ENCODE results near the gene ZNF566. TPM values are rescaled to one million over a fixed set of nuclear protein-coding genes. Genes with fewer than 3 reads are reported as not detected.

ZNF566 gene
- total RNA-seq, 6 donors from 2014 or later: 5.5 to 17.6 (median 8.1) TPM

DNA sequence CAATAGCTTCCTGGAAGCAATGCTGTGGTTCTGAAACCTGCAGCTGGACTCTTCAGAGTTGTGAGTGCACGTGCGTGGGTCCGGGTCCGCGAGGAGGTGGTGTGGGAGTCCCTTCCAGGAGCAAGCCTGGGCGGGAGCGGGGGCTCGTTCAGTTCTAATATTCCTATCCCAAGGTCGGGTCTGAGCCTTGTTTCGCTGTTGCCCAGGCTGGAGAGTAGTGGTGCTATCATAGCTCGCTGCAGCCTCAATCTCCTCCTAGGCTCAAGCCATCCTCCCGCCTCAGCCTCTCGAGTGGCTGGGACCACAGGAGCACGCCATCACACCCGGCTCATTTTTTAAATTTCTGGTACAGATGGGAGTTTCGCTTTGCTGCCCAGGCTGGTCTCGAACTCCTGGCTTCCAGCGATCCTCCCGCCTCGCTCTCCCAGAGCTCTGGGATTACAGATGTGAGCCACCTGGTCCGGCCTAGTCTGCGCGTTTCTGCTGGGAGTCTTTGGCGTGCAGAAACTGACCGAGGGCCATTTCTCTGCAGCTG, 71.5 kb downstream of the ZNF566 start:
- TF ChIP-seq POLR2A (IDR thresholded peaks at IDR 0.05): no peak
- Histone ChIP-seq H3K9me3 (peaks cover 0 to 34% (median 18%) of the 10 kb centered on the region in 4 donors), H3K27me3 (peaks cover 0 to 2% (median 0%) of the 10 kb centered on the region in 4 donors), H3K4me3 (peak overlapping the region; percentile 60 to 85 (median 81)), H3K27ac (peak overlapping the region; percentile 79 to 93 (median 90)), H3K4me1 (peaks cover 9 to 29% (median 13%) of the 10 kb centered on the region in 4 donors), H3K36me3 (no peaks in the 10 kb centered on the region)
- 18 to 44% methylated on average over 12 to 23 of the region's 25 CpGs for WGBS, 2 donors
- peak in 1 of 2 donors; percentile 31 for DNase-seq
- no peak for ATAC-seq (ENCODE audit: low FRiP score in 2 of 2)

DNA sequence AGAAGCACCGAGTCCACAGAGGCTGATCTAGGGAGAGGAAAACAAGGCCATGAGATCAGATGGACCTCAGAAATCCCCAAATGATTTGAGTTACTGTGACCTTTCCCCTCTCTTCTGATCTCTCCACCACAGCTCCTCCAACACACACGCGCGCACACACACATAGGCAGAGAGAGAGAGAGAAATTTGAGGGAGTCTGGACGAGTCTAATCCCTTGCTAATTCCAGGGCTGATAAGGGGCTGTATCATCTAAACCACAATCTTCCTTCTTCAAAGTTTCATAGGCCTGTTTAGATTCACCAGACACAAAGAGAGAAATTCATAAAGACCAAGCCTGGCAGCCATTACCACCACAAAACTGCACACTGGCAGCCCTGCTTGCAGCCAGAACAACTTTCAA, 79.5 kb downstream of the ZNF566 start:
- no peaks in the 10 kb centered on the region for H3K27me3 ChIP-seq
- ATAC-seq (ENCODE audit: low FRiP score in 2 of 2) (no peak), DNase-seq (no peak)
- H3K36me3 ChIP-seq: peaks cover 14 to 51% (median 37%) of the 10 kb centered on the region in 4 donors
- 84 to 98% methylated on average over 5 of the region's 5 CpGs for WGBS, 2 donors
- no peak overlapping the region for H3K27ac ChIP-seq
- no peak overlapping the region for H3K4me3 ChIP-seq
- H3K4me1 ChIP-seq: no peaks in the 10 kb centered on the region
- TF ChIP-seq POLR2A (IDR thresholded peaks at IDR 0.05) (no peak), POLR2AphosphoS5 (IDR thresholded peaks at IDR 0.05) (no peak), EP300 (IDR thresholded peaks at IDR 0.05) (no peak)
- TF ChIP-seq, protein P1, sequence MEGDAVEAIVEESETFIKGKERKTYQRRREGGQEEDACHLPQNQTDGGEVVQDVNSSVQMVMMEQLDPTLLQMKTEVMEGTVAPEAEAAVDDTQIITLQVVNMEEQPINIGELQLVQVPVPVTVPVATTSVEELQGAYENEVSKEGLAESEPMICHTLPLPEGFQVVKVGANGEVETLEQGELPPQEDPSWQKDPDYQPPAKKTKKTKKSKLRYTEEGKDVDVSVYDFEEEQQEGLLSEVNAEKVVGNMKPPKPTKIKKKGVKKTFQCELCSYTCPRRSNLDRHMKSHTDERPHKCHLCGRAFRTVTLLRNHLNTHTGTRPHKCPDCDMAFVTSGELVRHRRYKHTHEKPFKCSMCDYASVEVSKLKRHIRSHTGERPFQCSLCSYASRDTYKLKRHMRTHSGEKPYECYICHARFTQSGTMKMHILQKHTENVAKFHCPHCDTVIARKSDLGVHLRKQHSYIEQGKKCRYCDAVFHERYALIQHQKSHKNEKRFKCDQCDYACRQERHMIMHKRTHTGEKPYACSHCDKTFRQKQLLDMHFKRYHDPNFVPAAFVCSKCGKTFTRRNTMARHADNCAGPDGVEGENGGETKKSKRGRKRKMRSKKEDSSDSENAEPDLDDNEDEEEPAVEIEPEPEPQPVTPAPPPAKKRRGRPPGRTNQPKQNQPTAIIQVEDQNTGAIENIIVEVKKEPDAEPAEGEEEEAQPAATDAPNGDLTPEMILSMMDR (IDR thresholded peaks at IDR 0.05): no peak
- peaks cover 3 to 53% (median 24%) of the 10 kb centered on the region in 4 donors for H3K9me3 ChIP-seq

DNA sequence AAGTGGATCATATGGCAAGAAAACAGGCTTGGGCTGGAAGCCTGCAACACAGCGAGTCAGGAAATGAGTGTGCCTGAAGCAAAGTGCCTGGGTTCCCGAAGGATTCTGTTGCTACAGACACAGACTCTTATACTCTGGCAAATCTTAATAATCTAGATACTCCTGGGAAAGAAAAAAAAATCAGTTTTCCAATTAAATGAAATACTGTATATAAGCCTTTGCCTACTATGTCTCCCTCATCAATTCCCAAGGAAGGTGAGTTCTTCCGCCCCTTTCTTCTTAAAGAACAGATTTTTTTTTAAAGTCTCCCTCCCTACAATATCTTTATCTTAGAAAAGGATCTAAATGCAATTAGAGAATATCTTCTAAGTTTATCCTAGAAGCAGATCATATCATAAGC, 81.3 kb downstream of the ZNF566 start:
- Histone ChIP-seq H3K27me3 (no peaks in the 10 kb centered on the region), H3K27ac (no peak overlapping the region), H3K9me3 (peaks cover 3 to 44% (median 26%) of the 10 kb centered on the region in 4 donors), H3K4me1 (no peaks in the 10 kb centered on the region), H3K4me3 (no peak overlapping the region), H3K36me3 (peaks cover 23 to 69% (median 48%) of the 10 kb centered on the region in 4 donors)
- no peak for ATAC-seq (ENCODE audit: low FRiP score in 2 of 2)
- TF ChIP-seq, protein P1 (IDR thresholded peaks at IDR 0.05): no peak
- no peak for TF ChIP-seq POLR2A (IDR thresholded peaks at IDR 0.05)
- TF ChIP-seq POLR2AphosphoS5 (IDR thresholded peaks at IDR 0.05): no peak
- DNase-seq: no peak
- WGBS, 2 donors: 93 to 96% methylated on average over 3 of the region's 3 CpGs

DNA sequence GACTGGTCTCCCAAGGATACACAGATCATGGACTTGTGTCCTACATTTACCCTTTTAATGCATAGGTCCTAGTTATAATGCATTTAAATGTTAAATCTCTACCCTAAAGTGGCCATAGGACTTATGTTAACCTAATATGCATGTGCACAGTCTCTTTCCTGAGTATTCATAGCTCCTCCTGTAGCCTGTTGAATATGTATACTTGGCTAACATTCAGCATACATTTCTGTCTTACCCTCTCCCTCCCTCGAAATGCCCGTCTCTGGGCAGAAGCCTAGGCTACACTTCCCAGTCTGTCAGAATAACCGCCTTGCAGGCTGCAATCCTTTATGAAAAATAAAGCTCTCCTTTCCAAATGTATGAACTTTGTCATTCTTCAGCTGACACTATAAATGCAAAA, 84.9 kb downstream of the ZNF566 start:
- Histone ChIP-seq H3K4me1 (no peaks in the 10 kb centered on the region), H3K27me3 (no peaks in the 10 kb centered on the region), H3K27ac (no peak overlapping the region), H3K9me3 (peaks cover 3 to 36% (median 26%) of the 10 kb centered on the region in 4 donors), H3K36me3 (peaks cover 23 to 88% (median 54%) of the 10 kb centered on the region in 4 donors), H3K4me3 (no peak overlapping the region)
- WGBS, 2 donors: 96% methylated on average over 3 of the region's 3 CpGs
- no peak for DNase-seq
- ATAC-seq (ENCODE audit: low FRiP score in 2 of 2): no peak
- TF ChIP-seq, protein P1 (IDR thresholded peaks at IDR 0.05): no peak
- TF ChIP-seq POLR2AphosphoS5 (IDR thresholded peaks at IDR 0.05): no peak
- no peak for TF ChIP-seq POLR2A (IDR thresholded peaks at IDR 0.05)
- TF ChIP-seq EP300 (IDR thresholded peaks at IDR 0.05): no peak

DNA sequence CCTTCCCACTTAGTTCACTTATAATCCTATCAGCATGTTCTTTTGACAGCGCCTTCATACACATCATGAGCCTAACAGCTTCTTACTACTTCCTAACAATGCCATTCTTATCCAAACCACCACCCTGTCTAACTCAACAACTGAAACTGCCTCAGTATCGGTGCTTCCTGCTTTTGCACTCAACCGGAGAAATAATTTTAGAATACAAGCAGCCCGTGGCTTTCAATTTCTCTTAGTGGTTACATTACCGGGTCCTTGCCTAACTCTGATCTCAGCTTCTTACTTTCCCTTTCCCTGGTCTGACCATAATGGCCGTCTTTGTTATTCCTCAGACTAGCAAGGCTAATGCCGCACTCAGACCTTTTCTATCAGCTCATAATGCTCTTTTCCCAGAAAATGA, 87.9 kb downstream of the ZNF566 start:
- 90 to 97% methylated on average over 7 of the region's 7 CpGs for WGBS, 2 donors
- no peak overlapping the region for H3K27ac ChIP-seq
- TF ChIP-seq EP300 (IDR thresholded peaks at IDR 0.05) (no peak), POLR2AphosphoS5 (IDR thresholded peaks at IDR 0.05) (no peak), POLR2A (IDR thresholded peaks at IDR 0.05) (no peak)
- TF ChIP-seq, protein P1 (IDR thresholded peaks at IDR 0.05): no peak
- peaks cover 0 to 46% (median 44%) of the 10 kb centered on the region in 4 donors for H3K9me3 ChIP-seq
- DNase-seq (no peak), ATAC-seq (ENCODE audit: low FRiP score in 2 of 2) (no peak)
- no peaks in the 10 kb centered on the region for H3K27me3 ChIP-seq
- H3K4me3 ChIP-seq: no peak overlapping the region
- H3K36me3 ChIP-seq: peaks cover 12 to 64% (median 42%) of the 10 kb centered on the region in 4 donors
- no peaks in the 10 kb centered on the region for H3K4me1 ChIP-seq

Measured in upper lobe of left lung (tissue), 6 donors.